Measurements from ENCODE around the gene REM2.

The REM2 gene

DNA sequence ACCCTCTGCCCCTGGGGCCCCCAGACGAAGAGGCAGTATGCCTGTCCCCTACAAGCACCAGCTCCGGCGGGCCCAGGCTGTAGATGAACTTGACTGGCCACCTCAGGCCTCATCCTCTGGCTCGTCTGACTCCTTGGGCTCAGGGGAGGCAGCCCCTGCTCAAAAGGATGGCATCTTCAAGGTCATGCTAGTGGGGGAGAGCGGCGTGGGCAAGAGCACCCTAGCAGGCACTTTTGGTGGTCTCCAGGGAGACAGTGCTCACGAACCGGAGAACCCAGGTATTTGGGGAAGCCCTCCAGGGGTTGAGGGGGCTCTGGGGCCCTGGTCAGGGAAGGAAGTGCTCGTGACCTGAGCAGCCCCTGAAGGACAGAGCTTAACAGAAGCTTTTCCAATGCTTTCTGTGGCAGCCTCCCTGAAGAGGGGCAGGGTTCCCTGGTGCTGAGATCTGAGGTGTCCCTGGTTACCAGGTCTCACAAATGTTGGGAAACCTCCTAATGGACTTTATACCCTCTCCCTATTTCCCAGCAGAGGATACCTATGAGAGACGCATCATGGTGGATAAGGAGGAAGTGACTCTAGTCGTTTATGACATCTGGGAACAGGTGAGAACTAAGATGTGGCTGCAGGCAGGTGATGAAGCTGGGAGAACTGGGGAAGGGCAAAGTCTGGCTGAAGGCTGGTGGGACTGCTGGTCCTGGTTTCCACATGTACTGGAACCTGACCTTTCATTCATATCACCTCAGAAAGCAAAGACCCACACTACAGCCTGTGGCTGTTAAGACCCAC, 1.9 kb downstream of the REM2 start:
- no peak overlapping the region for H3K27ac ChIP-seq (replicated peaks)
- H3K27me3 ChIP-seq (ENCODE audit: insufficient read depth, poor library complexity, severe bottlenecking): peaks cover 5% of the 10 kb centered on the region
- TF ChIP-seq SPI1 (IDR thresholded peaks at IDR 0.05; ENCODE audit: borderline replicate concordance, low read depth) (no peak), GABPA (IDR thresholded peaks at IDR 0.05; ENCODE audit: low read depth) (no peak), POLR2AphosphoS5 (IDR thresholded peaks at IDR 0.05; ENCODE audit: low read depth) (no peak)
- TF ChIP-seq, protein P1, sequence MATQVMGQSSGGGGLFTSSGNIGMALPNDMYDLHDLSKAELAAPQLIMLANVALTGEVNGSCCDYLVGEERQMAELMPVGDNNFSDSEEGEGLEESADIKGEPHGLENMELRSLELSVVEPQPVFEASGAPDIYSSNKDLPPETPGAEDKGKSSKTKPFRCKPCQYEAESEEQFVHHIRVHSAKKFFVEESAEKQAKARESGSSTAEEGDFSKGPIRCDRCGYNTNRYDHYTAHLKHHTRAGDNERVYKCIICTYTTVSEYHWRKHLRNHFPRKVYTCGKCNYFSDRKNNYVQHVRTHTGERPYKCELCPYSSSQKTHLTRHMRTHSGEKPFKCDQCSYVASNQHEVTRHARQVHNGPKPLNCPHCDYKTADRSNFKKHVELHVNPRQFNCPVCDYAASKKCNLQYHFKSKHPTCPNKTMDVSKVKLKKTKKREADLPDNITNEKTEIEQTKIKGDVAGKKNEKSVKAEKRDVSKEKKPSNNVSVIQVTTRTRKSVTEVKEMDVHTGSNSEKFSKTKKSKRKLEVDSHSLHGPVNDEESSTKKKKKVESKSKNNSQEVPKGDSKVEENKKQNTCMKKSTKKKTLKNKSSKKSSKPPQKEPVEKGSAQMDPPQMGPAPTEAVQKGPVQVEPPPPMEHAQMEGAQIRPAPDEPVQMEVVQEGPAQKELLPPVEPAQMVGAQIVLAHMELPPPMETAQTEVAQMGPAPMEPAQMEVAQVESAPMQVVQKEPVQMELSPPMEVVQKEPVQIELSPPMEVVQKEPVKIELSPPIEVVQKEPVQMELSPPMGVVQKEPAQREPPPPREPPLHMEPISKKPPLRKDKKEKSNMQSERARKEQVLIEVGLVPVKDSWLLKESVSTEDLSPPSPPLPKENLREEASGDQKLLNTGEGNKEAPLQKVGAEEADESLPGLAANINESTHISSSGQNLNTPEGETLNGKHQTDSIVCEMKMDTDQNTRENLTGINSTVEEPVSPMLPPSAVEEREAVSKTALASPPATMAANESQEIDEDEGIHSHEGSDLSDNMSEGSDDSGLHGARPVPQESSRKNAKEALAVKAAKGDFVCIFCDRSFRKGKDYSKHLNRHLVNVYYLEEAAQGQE (IDR thresholded peaks at IDR 0.05; ENCODE audit: insufficient replicate concordance, low read depth): no peak
- TF ChIP-seq, protein P2, sequence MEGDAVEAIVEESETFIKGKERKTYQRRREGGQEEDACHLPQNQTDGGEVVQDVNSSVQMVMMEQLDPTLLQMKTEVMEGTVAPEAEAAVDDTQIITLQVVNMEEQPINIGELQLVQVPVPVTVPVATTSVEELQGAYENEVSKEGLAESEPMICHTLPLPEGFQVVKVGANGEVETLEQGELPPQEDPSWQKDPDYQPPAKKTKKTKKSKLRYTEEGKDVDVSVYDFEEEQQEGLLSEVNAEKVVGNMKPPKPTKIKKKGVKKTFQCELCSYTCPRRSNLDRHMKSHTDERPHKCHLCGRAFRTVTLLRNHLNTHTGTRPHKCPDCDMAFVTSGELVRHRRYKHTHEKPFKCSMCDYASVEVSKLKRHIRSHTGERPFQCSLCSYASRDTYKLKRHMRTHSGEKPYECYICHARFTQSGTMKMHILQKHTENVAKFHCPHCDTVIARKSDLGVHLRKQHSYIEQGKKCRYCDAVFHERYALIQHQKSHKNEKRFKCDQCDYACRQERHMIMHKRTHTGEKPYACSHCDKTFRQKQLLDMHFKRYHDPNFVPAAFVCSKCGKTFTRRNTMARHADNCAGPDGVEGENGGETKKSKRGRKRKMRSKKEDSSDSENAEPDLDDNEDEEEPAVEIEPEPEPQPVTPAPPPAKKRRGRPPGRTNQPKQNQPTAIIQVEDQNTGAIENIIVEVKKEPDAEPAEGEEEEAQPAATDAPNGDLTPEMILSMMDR (IDR thresholded peaks at IDR 0.05; ENCODE audit: insufficient read depth, low read length): no peak
- DNase-seq (ENCODE audit: low read depth in 1 of 2, low spot score in 1 of 2): no peak
- H3K4me3 ChIP-seq (replicated peaks; ENCODE audit: insufficient read depth, low read length): no peak overlapping the region

DNA sequence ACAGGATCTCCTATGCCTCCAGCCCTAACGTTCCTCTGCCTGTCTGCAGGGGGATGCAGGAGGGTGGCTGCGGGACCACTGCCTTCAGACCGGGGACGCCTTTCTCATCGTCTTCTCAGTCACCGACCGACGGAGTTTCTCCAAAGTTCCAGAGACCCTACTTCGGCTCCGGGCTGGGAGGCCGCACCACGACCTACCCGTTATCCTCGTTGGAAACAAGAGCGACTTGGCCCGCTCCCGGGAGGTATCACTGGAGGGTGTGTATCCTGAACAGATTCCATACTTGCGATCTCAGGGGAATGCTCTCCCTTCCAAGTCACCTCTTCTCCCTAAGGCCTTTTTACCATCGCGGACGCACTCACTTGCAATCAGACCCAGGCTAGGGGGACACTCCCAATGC, 3.0 kb downstream of the REM2 start:
- no peak for TF ChIP-seq SPI1 (IDR thresholded peaks at IDR 0.05; ENCODE audit: borderline replicate concordance, low read depth)
- Histone ChIP-seq H3K27me3 (ENCODE audit: insufficient read depth, poor library complexity, severe bottlenecking) (peaks cover 5% of the 10 kb centered on the region), H3K4me3 (replicated peaks; ENCODE audit: insufficient read depth, low read length) (no peak overlapping the region), H3K27ac (replicated peaks) (no peak overlapping the region)
- no peak for DNase-seq (ENCODE audit: low read depth in 1 of 2, low spot score in 1 of 2)

DNA sequence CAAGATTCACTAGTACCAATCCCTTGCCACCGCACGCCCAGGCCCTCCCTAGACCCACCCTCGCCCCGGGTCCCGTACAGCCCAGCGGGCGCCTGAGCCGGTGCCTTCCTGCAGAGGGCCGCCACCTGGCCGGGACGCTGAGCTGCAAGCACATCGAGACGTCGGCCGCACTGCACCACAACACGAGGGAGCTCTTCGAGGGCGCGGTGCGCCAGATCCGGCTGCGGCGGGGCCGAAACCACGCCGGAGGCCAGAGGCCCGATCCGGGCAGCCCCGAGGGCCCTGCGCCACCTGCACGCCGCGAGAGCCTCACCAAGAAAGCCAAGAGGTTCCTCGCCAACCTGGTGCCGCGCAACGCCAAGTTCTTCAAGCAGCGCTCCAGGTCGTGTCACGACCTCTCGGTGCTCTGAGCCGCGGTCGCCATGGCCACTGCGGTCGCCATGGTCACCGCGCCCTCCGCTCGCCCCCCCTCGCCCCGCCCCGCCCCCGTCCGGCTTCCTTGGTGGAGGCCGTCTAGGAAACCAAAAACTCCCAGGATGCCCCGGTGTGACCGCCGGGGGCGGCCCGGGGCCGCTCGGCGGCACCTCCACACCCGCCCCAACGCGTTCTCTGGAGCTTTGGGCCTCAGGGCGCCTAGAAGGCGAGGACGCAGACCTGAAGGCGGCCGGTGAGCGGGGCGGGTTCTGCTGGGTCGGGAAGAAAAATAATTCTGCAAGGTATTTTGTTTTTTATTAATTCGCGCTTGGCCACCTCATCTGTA, 3.7 kb downstream of the REM2 start:
- no peak overlapping the region for H3K27ac ChIP-seq (replicated peaks)
- peaks cover 5% of the 10 kb centered on the region for H3K27me3 ChIP-seq (ENCODE audit: insufficient read depth, poor library complexity, severe bottlenecking)
- H3K4me3 ChIP-seq (replicated peaks; ENCODE audit: insufficient read depth, low read length): no peak overlapping the region
- no peak for TF ChIP-seq GABPA (IDR thresholded peaks at IDR 0.05; ENCODE audit: low read depth)
- no peak for TF ChIP-seq SPI1 (IDR thresholded peaks at IDR 0.05; ENCODE audit: borderline replicate concordance, low read depth)
- TF ChIP-seq, protein P1 (IDR thresholded peaks at IDR 0.05; ENCODE audit: insufficient replicate concordance, low read depth): no peak
- no peak for TF ChIP-seq POLR2AphosphoS5 (IDR thresholded peaks at IDR 0.05; ENCODE audit: low read depth)
- TF ChIP-seq, protein P2 (IDR thresholded peaks at IDR 0.05; ENCODE audit: insufficient read depth, low read length): no peak
- DNase-seq (ENCODE audit: low read depth in 1 of 2, low spot score in 1 of 2): peak in 1 of 2 experiments; percentile 20

DNA sequence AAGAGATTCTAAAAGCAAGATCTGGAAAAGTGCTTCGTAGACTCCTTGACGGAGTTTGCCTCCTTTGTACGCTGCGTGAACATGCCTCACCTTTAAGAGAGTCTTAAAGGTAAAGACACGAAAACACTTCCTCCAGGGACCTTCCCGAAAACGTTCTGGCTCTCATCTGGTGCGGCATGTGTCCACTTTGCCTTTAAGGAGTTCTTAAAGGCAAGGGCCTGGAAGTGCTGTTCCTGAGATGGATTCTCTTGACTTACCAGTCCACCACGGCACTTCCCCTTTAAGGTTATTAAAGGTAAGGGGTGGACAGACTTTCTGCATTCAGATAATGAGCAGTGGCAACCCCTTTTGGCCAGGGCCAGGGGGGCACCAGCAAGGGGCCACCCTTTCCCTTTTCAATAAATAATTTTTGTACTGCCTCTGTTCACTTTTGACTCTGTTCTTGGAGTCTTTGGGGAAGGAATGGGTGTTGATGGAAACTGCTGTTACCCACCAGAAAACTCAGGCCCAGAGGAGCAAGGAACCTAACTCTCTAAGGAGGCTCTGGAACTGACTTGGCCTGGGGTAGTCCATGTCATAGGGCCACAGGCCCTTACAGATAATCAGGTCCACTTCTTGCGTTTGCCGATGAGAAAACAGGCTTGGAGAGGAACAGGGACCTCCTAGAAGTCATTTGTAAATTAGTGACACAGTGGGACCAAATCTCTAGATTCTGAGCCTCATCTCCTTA, 4.4 kb downstream of the REM2 start:
- no peak overlapping the region for H3K27ac ChIP-seq (replicated peaks)
- H3K27me3 ChIP-seq (ENCODE audit: insufficient read depth, poor library complexity, severe bottlenecking): peaks cover 5% of the 10 kb centered on the region
- DNase-seq (ENCODE audit: low read depth in 1 of 2, low spot score in 1 of 2): no peak
- TF ChIP-seq SPI1 (IDR thresholded peaks at IDR 0.05; ENCODE audit: borderline replicate concordance, low read depth): peak; percentile 76
- TF ChIP-seq POLR2AphosphoS5 (IDR thresholded peaks at IDR 0.05; ENCODE audit: low read depth): no peak
- no peak overlapping the region for H3K4me3 ChIP-seq (replicated peaks; ENCODE audit: insufficient read depth, low read length)
